ENCODE measurements around the gene RIMKLB.

Gene RIMKLB

GRCh38 chr12:8697120-8697475 is 693 bp upstream of the RIMKLB start:
- ChIA-PET CTCF (no interaction called here), POLR2A (ENCODE audit: low non-redundant PET) (no interaction called here)
- DNase-seq (ENCODE audit: low spot score), result peak; percentile 12
- H3K27ac ChIP-seq, result peak overlapping the region; percentile 82
- TF ChIP-seq CTCF (conservative IDR thresholded peaks at IDR 0.05; ENCODE audit: low read depth), result no peak

- CTCF ChIA-PET, result no interaction called here
- peak; percentile 42 for DNase-seq (ENCODE audit: low spot score)
- peak overlapping the region; percentile 82 for H3K27ac ChIP-seq
- POLR2A ChIA-PET (ENCODE audit: low non-redundant PET), result no interaction called here
- TF ChIP-seq CTCF (conservative IDR thresholded peaks at IDR 0.05; ENCODE audit: low read depth), result no peak
These were observed 501 bp downstream of the RIMKLB start for GRCh38 chr12:8698132-8698851.

DNA sequence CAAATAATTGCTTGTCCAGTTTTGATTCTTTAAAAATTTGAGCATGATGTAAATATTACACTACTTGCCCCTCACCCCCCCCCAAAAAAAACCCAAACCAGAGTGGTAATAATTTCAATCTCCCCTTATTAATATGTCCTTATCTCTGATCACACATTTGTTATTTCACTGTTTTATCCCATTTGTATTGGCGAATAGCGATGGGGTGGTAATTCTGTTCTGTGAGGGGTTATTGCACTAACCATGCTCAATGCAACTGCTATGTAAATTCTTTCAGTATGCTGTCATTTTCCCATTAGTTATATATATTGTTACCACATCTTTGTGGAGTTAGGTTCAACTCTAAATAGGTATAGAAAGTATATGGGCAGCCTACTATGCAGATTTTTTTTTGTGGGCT is 1.1 kb downstream of the RIMKLB start:
- no peak for TF ChIP-seq CTCF (conservative IDR thresholded peaks at IDR 0.05; ENCODE audit: low read depth)
- ChIA-PET POLR2A (ENCODE audit: low non-redundant PET) (no interaction called here), CTCF (no interaction called here)
- DNase-seq (ENCODE audit: low spot score), result peak; percentile 36
- peak overlapping the region; percentile 82 for H3K27ac ChIP-seq

DNA sequence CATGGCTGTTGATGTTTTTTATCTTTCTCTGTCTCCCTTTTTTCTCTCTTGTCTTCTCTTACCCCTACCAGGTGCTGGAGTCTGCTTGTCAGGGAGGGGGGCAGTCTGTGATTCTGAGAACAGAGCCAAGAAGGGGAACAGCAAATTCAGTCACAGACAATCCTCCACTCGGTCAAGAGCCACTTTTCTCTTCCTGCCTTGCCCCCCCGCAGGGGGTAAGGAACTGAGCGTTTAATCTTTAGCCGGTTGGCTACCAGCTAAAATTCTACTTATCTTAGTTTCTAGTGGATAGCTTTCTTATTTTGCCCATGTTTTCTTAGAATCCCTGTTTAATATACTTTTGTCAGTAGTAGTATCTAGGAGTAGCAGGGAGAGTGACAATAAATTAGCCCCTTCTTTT is 1.9 kb downstream of the RIMKLB start:
- TF ChIP-seq CTCF (conservative IDR thresholded peaks at IDR 0.05; ENCODE audit: low read depth), result no peak
- POLR2A ChIA-PET (ENCODE audit: low non-redundant PET), result no interaction called here
- CTCF ChIA-PET, result no interaction called here
- H3K27ac ChIP-seq, result no peak overlapping the region
- no peak for DNase-seq (ENCODE audit: low spot score)

DNA sequence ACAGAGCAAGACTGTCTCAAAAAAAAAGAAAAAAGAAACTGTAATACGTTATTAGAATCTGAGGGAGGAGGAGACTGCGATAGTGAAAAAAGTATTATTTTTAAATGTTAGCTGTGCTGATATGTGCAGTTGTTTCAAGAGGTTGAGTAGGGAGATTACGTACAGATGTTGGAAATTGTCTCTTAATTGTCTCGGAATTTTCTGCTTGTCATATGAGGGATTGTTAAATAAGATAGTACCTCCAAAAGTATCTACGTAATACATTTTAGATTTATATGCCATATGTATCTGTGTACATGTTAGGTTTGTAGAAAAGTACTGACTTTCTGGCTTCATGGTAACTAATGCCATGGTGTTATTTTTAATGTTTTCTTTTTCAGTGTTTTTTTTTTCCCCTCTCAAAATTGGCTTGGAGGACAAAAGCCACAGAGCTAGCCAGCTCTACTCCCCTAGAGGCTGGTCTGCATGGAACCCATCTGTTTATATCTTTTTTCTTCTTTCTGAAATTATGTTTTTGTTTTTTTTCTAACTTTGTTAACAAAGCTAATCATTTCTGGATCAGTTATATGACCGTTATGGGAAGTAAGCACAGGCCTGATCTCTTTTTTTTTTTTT is 3.4 kb downstream of the RIMKLB start:
- no peak overlapping the region for H3K27ac ChIP-seq
- POLR2A ChIA-PET (ENCODE audit: low non-redundant PET), result interaction anchor here (0.6 kb wide), 1 partner anchor 656 kb away, joined by 3 read pairs; no protein-coding TSS in a partner anchor
- no peak for TF ChIP-seq CTCF (conservative IDR thresholded peaks at IDR 0.05; ENCODE audit: low read depth)
- DNase-seq (ENCODE audit: low spot score), result no peak
- CTCF ChIA-PET, result interaction anchor here (1.1 kb wide), 1 partner anchor 25 kb away, joined by 4 read pairs; no protein-coding TSS in a partner anchor

DNA sequence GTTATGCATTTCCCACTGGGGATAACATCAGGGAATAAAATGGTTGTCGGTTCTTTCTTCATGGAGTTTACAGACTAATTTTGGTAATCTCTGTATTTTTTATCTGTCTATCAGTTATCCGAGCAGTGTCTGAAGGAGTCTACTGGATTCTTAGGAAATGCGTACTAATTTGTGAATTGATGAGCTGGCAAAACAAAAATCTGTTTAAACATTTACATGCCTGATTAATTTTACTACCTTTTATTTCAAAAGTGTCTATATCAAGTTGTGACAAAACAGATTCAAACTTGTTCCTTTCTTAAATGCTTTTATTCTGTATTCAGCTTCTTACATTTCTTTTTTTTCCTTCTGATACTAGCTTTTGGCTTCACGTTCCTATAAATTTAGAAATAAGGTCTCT is 4.4 kb downstream of the RIMKLB start:
- DNase-seq (ENCODE audit: low spot score), result no peak
- ChIA-PET POLR2A (ENCODE audit: low non-redundant PET) (no interaction called here), CTCF (interaction anchor here (1.1 kb wide), 1 partner anchor 26 kb away, joined by 4 read pairs; no protein-coding TSS in a partner anchor)
- TF ChIP-seq CTCF (conservative IDR thresholded peaks at IDR 0.05; ENCODE audit: low read depth), result no peak
- no peak overlapping the region for H3K27ac ChIP-seq
